Mesenchymal stem cell (in vitro differentiated cells and primary cell): Measurements from ENCODE around the gene FOXN1.

Experiments
- DNase-seq: peaks from one replicate; pipeline ENCODE4 v3.0.0-alpha.2; 2013
- H2AFZ ChIP-seq: one replicate; pipeline ENCODE4 v1.6.1; 2013; ENCODE audit warnings: low read depth, mild to moderate bottlenecking, control low read depth, inconsistent platforms, low read length, moderate library complexity
- H2AK5ac ChIP-seq: 2 replicates; pipeline ENCODE4 v1.6.1; 2013; ENCODE audit warnings: low read length, moderate library complexity, mild to moderate bottlenecking, inconsistent platforms; ENCODE audit not compliant: severe bottlenecking
- H2BK120ac ChIP-seq: one replicate; pipeline ENCODE4 v1.6.1; 2013; ENCODE audit warnings: low read depth, mild to moderate bottlenecking, inconsistent platforms, low read length, moderate library complexity
- H2BK12ac ChIP-seq, 2 experiments: one replicate each; pipeline ENCODE4 v1.6.1; 2013; ENCODE audit warnings: inconsistent platforms in 2 of 2, low read length in 2 of 2, mild to moderate bottlenecking in 2 of 2, moderate library complexity in 2 of 2, control low read depth in 1 of 2
- H2BK15ac ChIP-seq: one replicate; pipeline ENCODE4 v1.6.1; 2013; ENCODE audit warnings: mild to moderate bottlenecking, low read depth, inconsistent platforms; ENCODE audit not compliant: poor library complexity, severe bottlenecking
- H2BK5ac ChIP-seq: 2 replicates; pipeline ENCODE4 v1.6.1; 2013; ENCODE audit warnings: low read depth, mild to moderate bottlenecking, low read length, control low read depth, inconsistent platforms; ENCODE audit not compliant: poor library complexity, severe bottlenecking
- H3K14ac ChIP-seq, 2 experiments: one replicate each; pipeline ENCODE4 v1.6.1; 2013; ENCODE audit warnings: inconsistent platforms in 2 of 2, low read length in 2 of 2, control low read depth in 1 of 2, mild to moderate bottlenecking in 1 of 2, moderate library complexity in 1 of 2
- H3K18ac ChIP-seq, 2 experiments: one replicate each; pipeline ENCODE4 v1.6.1; 2013; ENCODE audit warnings: inconsistent platforms in 2 of 2, low read length in 2 of 2, control low read depth in 1 of 2, low read depth in 1 of 2, mild to moderate bottlenecking in 1 of 2
- H3K23ac ChIP-seq, 2 experiments: one replicate each; pipeline ENCODE4 v1.6.1; 2013; ENCODE audit warnings: inconsistent platforms in 2 of 2, low read length in 2 of 2, mild to moderate bottlenecking in 2 of 2, moderate library complexity in 2 of 2, control low read depth in 1 of 2
- H3K27ac ChIP-seq: 2 replicates; pipeline ENCODE4 v1.5.1; 2013; ENCODE audit warnings: mild to moderate bottlenecking, moderate library complexity, low read length, control low read depth, inconsistent platforms; ENCODE audit not compliant: poor library complexity, severe bottlenecking
- H3K27me3 ChIP-seq, 2 experiments: 2 replicates each; pipeline versions ENCODE4 v1.6.1 to v1.7.0; 2013; ENCODE audit warnings: low read length in 2 of 2, mild to moderate bottlenecking in 2 of 2, moderate library complexity in 2 of 2, control low read depth in 1 of 2, inconsistent platforms in 1 of 2; ENCODE audit not compliant: control insufficient read depth in 1 of 2, insufficient read depth in 1 of 2
- H3K36me3 ChIP-seq, 2 experiments: 2 replicates each; pipeline versions ENCODE4 v1.6.1 to v1.7.0; 2013; ENCODE audit warnings: low read length in 2 of 2, control low read depth in 1 of 2, inconsistent platforms in 1 of 2, low read depth in 1 of 2, mild to moderate bottlenecking in 1 of 2; ENCODE audit not compliant: insufficient read depth in 2 of 2, control insufficient read depth in 1 of 2
- H3K4ac ChIP-seq, 2 experiments: one replicate each; pipeline ENCODE4 v1.6.1; 2013; ENCODE audit warnings: inconsistent platforms in 2 of 2, low read length in 2 of 2, mild to moderate bottlenecking in 2 of 2, moderate library complexity in 2 of 2, control low read depth in 1 of 2, low read depth in 1 of 2
- H3K4me1 ChIP-seq: 2 replicates; pipeline ENCODE4 v1.6.1; 2013; ENCODE audit warnings: low read depth, low read length, control low read depth; ENCODE audit not compliant: control insufficient read depth, insufficient read depth
- H3K4me2 ChIP-seq: 2 replicates; pipeline ENCODE4 v1.6.1; 2013; ENCODE audit warnings: low read length, mild to moderate bottlenecking, inconsistent platforms; ENCODE audit not compliant: poor library complexity, severe bottlenecking
- H3K4me3 ChIP-seq, 2 experiments: 2 replicates each; pipeline versions ENCODE4 v1.5.1 to v1.7.0; 2013; ENCODE audit warnings: low read length in 2 of 2, mild to moderate bottlenecking in 2 of 2, control low read depth in 1 of 2, low read depth in 1 of 2; ENCODE audit not compliant: insufficient read depth in 1 of 2
- H3K79me1 ChIP-seq: replicated peaks from 2 replicates; pipeline ENCODE4 v1.6.1; 2013; ENCODE audit warnings: mild to moderate bottlenecking, control low read depth, low read length, inconsistent platforms; ENCODE audit not compliant: poor library complexity, severe bottlenecking
- H3K9ac ChIP-seq: 2 replicates; pipeline ENCODE4 v1.7.0; 2013; ENCODE audit warnings: mild to moderate bottlenecking, low read length, moderate library complexity
- H3K9me3 ChIP-seq: 2 replicates; pipeline ENCODE4 v1.7.0; 2013; ENCODE audit warnings: mild to moderate bottlenecking, low read length; ENCODE audit not compliant: control insufficient read depth
- H4K8ac ChIP-seq: one replicate; pipeline ENCODE4 v1.6.1; 2013; ENCODE audit warnings: inconsistent platforms, mild to moderate bottlenecking, low read length, moderate library complexity
- H4K91ac ChIP-seq: one replicate; pipeline ENCODE4 v1.6.1; 2013; ENCODE audit warnings: mild to moderate bottlenecking, low read length, inconsistent platforms
- WGBS: methylation state at CpG from one replicate; pipeline ENCODE4 v1.1.7; 2013; ENCODE audit warnings: mixed read lengths; 5-methylcytosine and 5-hydroxymethylcytosine counted together

Gene FOXN1

GRCh38 chr17:28527859-28528258 lies 21.7 kb downstream of the FOXN1 start:
- Histone ChIP-seq H2BK120ac (no peak overlapping the region), H3K14ac (no peak overlapping the region), H3K79me1 (no peaks in the 10 kb centered on the region), H2BK15ac (no peak overlapping the region), H3K9ac (no peak overlapping the region), H2BK5ac (no peak overlapping the region), H3K9me3 (no peaks in the 10 kb centered on the region), H3K36me3 (no peaks in the 10 kb centered on the region), H4K8ac (no peak overlapping the region), H2AFZ (no peak overlapping the region), H3K27me3 (peaks cover 9 to 24% of the 10 kb centered on the region in 2 experiments), H2AK5ac (no peak overlapping the region), H3K27ac (no peak overlapping the region), H2BK12ac (no peak overlapping the region), H3K4ac (no peak overlapping the region), H3K4me2 (no peak overlapping the region), H3K23ac (no peak overlapping the region), H3K18ac (no peak overlapping the region), H3K4me1 (peaks cover 8% of the 10 kb centered on the region), H3K4me3 (no peak overlapping the region), H4K91ac (no peak overlapping the region)
- 69% methylated on average over 2 of the region's 2 CpGs for WGBS
- no peak for DNase-seq

- Histone ChIP-seq H3K4me2 (no peak overlapping the region), H2BK15ac (no peak overlapping the region), H3K79me1 (no peaks in the 10 kb centered on the region), H3K4me1 (peaks cover 8% of the 10 kb centered on the region), H3K27me3 (peaks cover 9 to 26% of the 10 kb centered on the region in 2 experiments), H4K91ac (no peak overlapping the region), H2BK120ac (no peak overlapping the region), H3K36me3 (no peaks in the 10 kb centered on the region), H3K27ac (no peak overlapping the region), H3K4me3 (no peak overlapping the region), H2BK5ac (no peak overlapping the region), H4K8ac (no peak overlapping the region), H3K23ac (no peak overlapping the region), H2AK5ac (no peak overlapping the region), H2BK12ac (no peak overlapping the region), H3K18ac (no peak overlapping the region), H3K9ac (no peak overlapping the region), H3K4ac (no peak overlapping the region), H2AFZ (no peak overlapping the region), H3K14ac (no peak overlapping the region), H3K9me3 (no peaks in the 10 kb centered on the region)
- peak; percentile 23 for DNase-seq
- WGBS = 71% methylated on average over 9 of the region's 9 CpGs
Measured at GRCh38 chr17:28528327-28529012, 22.3 kb downstream of the FOXN1 start.

GRCh38 chr17:28529013-28529400 lies 22.9 kb downstream of the FOXN1 start:
- no peak overlapping the region for H3K4me3 ChIP-seq
- no peak overlapping the region for H2BK120ac ChIP-seq
- H2BK5ac ChIP-seq = no peak overlapping the region
- H3K27me3 ChIP-seq = peaks cover 9 to 31% of the 10 kb centered on the region in 2 experiments
- H4K8ac ChIP-seq = no peak overlapping the region
- H2BK12ac ChIP-seq = no peak overlapping the region
- H3K27ac ChIP-seq = no peak overlapping the region
- no peaks in the 10 kb centered on the region for H3K79me1 ChIP-seq
- H3K9me3 ChIP-seq = no peaks in the 10 kb centered on the region
- no peak overlapping the region for H3K18ac ChIP-seq
- no peak overlapping the region for H4K91ac ChIP-seq
- no peak overlapping the region for H3K14ac ChIP-seq
- no peak overlapping the region for H2BK15ac ChIP-seq
- no peak overlapping the region for H3K4me2 ChIP-seq
- no peak overlapping the region for H3K4ac ChIP-seq
- no peak for DNase-seq
- no peak overlapping the region for H3K23ac ChIP-seq
- WGBS = no CpG with 5 or more reads among the region's 3 CpGs
- H2AFZ ChIP-seq = no peak overlapping the region
- H3K4me1 ChIP-seq = peaks cover 8% of the 10 kb centered on the region
- no peak overlapping the region for H3K9ac ChIP-seq
- no peaks in the 10 kb centered on the region for H3K36me3 ChIP-seq
- H2AK5ac ChIP-seq = no peak overlapping the region

- no peak for DNase-seq
- H3K27ac ChIP-seq = no peak overlapping the region
- H4K8ac ChIP-seq = no peak overlapping the region
- no peak overlapping the region for H3K18ac ChIP-seq
- no peak overlapping the region for H2BK5ac ChIP-seq
- H3K4me2 ChIP-seq = no peak overlapping the region
- no peak overlapping the region for H3K4me3 ChIP-seq
- H2BK15ac ChIP-seq = no peak overlapping the region
- H3K9me3 ChIP-seq = no peaks in the 10 kb centered on the region
- no peak overlapping the region for H3K9ac ChIP-seq
- H3K23ac ChIP-seq = no peak overlapping the region
- no peak overlapping the region for H4K91ac ChIP-seq
- no peaks in the 10 kb centered on the region for H3K79me1 ChIP-seq
- H3K14ac ChIP-seq = no peak overlapping the region
- no peak overlapping the region for H3K4ac ChIP-seq
- H2BK12ac ChIP-seq = no peak overlapping the region
- no peak overlapping the region for H2BK120ac ChIP-seq
- no peak overlapping the region for H2AFZ ChIP-seq
- peaks cover under 1% of the 10 kb centered on the region for H3K4me1 ChIP-seq
- no peak overlapping the region for H2AK5ac ChIP-seq
- H3K36me3 ChIP-seq = no peaks in the 10 kb centered on the region
- peaks cover 13 to 34% of the 10 kb centered on the region in 2 experiments for H3K27me3 ChIP-seq
- 84% methylated on average over 4 of the region's 4 CpGs for WGBS
Measured at GRCh38 chr17:28530250-28530649, 24.1 kb downstream of the FOXN1 start.
